HG03103 (cell line): Measurements from ENCODE around the gene FKRP.
"Not testable (repeated sequence)": the region's sequence is repeated elsewhere in the genome, so short reads cannot be mapped to it uniquely, and the experiment has no call there.

Source experiments
- ATAC-seq: cut with Tn5 transposase; IDR thresholded peaks from one replicate; pipeline ENCODE4 v1.9.1; 2021; ENCODE audit warnings: low read depth; ENCODE audit not compliant: unreplicated experiment

FKRP gene

GRCh38 chr19:46784262-46785053, 38.6 kb downstream of the FKRP start:
- no peak for ATAC-seq

DNA sequence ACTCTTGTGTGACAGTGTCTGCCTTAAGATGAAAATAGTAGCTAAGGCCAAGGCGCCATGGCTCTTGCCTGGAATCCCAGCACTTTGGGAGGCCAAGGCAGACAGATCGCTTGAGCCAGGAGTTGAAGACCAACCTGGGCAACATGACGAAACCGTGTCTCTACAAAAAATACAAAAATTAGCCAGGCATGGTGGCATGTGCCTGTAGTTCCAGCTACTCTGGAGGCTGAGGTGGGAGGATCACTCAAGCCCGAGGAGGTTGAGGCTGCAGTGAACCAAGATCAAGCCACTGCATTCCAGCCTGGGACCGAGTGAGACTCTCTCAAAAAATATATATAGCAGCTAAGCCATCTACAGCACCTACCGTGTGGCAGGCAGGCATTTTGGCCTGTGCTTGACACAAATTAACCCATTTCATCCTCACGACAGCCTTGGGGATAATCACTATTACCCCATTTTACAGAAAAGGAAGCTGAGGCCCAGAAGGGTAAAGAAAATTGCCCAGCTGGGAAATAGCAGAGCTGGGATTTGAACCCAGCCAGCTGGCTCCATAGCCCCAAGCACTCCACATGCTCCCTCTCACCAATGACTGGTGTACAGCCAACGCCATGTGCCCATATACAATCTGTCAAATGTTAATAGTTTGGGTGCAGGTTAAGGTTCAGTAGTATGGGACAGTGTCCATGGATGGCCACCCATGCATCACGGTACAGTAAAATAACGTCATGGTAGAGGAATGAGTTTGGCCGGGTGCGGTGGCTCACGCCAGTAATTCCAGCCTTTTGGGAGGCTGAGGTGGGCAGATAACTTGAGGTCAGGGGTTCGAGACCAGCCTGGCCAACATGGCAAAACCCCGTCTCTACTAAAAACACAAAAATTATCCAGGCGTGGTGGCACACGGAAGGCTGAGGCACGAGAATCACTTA, 39.5 kb downstream of the FKRP start:
- no peak for ATAC-seq

GRCh38 chr19:46785980-46786235, 40.1 kb downstream of the FKRP start:
- no peak for ATAC-seq

DNA sequence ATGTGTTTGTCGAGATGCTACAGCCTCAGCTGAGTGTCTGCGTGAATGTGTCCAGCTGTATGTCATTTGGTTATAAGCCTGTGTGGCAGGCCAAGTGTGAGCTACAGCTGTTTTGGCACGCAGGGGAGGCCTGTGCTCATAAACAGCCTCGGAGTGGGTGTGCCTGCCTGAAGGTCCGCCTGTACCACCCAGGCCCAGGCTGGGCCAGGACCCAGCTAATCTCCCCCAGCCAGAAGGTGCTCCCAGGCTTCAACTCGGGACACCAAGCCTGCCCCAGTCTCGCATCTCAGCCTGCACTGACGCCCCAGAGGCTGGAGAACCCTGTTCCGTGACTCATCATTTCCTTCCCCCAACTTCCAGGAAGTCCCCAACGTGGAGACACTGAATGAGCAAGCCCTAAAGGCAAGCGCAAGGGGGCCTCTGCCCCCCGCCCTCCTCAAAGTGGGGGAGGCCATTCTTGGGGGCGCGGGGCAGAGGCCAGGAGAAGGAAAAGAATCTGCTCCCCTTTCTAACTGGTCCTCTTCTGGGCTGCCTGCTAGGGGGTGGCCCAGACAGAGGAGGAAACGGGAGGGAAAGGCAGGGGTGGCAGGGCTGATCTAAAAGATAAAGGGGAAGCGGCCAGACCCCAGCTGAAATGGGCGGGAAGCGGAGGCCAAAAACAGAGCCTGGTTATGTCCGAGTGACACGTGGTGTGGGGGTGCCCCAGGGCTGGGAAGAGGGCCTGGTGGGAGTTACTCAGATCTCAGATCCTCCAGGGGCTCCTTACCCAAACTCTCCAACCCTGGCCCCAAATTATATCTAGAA, 40.6 kb downstream of the FKRP start:
- no peak for ATAC-seq

GRCh38 chr19:46787040-46787330, 41.1 kb downstream of the FKRP start:
- no peak for ATAC-seq

GRCh38 chr19:46787331-46788261, 41.7 kb downstream of the FKRP start:
- ATAC-seq = no peak

DNA sequence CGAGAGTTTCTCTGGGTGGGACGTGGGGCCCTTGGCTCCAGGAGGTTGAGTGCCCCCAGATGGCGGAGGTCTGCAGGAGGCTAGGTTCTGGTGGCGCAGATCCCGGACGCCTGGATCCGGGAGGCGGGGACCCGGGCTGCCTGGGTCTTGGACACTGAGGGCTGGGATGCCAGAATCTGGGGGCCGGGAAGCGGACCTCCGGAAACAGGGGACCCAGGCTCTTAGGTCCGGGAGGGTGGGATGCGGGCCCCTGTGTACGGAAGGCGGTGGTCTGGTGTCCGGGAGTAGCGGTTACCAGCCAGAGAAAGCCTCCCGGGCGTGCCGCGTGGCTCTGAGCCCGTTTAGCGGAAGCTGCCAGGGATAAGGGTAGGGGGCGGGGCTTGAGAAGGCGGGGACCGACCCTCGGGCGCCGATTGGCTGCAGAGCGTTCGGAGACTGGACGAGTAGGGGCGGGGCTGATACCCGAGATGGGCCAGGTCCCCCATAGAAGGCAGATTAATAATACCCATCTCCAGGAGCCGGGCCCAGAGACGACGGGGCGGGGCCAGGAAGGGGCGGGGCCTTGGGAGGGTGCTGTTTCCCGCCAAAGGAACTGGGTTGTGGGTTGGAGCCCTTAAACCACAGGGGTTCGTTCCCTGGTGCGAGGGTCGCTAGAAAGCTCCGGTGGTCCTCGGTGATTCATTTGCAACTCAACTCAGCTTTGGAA, 42.6 kb downstream of the FKRP start, which contains the start of gene SLC1A5:
TSS of gene SLC1A5 (minus strand) at position 333 of the 706 bp plus-strand sequence. CDS start 629 bp downstream, outside the sequence.
- ATAC-seq = peak; percentile 56

DNA sequence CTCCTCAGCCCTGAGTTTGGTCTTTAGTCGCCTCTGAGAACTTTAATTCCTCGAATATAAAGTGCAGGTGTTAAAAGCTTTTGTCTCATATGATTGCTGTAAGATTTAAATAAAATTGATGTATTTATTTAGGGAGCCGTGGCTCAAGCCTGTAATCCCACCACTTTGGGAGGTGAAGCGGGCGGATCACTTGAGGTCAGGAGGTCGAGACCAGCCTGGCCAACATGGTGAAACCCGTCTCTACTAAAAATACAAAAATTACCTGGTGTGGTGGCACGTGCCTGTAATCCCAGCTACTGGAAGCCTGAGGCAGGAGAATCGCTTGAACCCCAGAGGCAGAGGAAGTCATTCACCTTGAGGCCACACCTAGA, 43.1 kb downstream of the FKRP start:
- no peak for ATAC-seq

DNA sequence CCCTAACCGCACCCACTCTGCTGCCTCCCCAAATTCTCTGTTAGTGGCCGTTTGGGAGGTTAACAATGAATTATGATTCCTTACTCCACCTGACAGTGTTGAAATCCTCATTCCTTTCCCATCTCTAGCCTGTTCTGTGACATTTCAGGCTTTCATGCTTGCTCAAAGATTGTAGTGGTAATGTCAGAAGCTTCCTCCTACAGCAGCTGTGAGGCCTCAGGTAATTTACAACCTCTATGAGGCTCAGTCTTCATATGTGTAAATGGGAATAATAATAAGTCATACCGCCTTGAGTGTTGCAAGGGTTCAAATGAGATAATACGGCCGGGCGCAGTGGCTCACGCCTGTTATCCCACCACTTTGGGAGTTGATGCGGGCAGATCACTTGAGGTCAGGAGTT, 43.5 kb downstream of the FKRP start:
- ATAC-seq = no peak

GRCh38 chr19:46791944-46792343, 46.1 kb downstream of the FKRP start:
- ATAC-seq = no peak

- no peak for ATAC-seq
Observed at GRCh38 chr19:46797881-46798280, 52.0 kb downstream of the FKRP start.

GRCh38 chr19:46798713-46799112, 52.9 kb downstream of the FKRP start:
- no peak for ATAC-seq

GRCh38 chr19:46802152-46802551, 56.3 kb downstream of the FKRP start:
- no peak for ATAC-seq

DNA sequence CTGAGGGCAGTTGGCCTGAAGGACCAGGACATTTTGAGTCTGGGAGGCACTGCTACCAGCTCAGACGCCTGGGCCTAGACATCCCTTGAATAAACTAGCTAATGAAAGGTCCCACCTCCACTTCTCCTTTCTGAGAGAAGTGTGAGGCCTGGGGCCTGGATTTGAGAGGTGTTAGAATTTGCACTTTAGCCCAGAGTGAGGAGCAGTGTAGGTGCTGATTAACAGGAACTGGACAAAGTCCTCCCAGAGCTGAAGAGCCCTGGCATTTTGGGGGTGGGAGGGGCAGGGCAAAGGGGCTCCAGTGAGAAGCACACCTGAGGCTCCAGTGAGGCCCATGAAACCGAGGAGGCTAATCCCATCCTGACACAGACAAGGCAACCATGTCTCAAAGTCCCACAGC, 57.7 kb downstream of the FKRP start:
- ATAC-seq = no peak

GRCh38 chr19:46804432-46804831, 58.6 kb downstream of the FKRP start:
- not testable (repeated sequence) for ATAC-seq

GRCh38 chr19:46806656-46807055, 60.8 kb downstream of the FKRP start:
- ATAC-seq = no peak
